HG03064 (cell line): Measurements from ENCODE around the gene SSRP1.

Experiments used
- ATAC-seq: cut with Tn5 transposase; IDR thresholded peaks from one replicate; pipeline ENCODE4 v1.9.1; 2021; ENCODE audit warnings: low read depth; ENCODE audit not compliant: unreplicated experiment

Gene SSRP1

GRCh38 chr11:57320067-57320718 is 15.5 kb downstream of the SSRP1 start:
- ATAC-seq: no peak

GRCh38 chr11:57318178-57318577 is 17.5 kb downstream of the SSRP1 start:
- ATAC-seq: no peak

GRCh38 chr11:57316017-57316416 is 19.7 kb downstream of the SSRP1 start:
- no peak for ATAC-seq

- ATAC-seq: no peak
Observed at GRCh38 chr11:57315491-57315890, 20.2 kb downstream of the SSRP1 start.

GRCh38 chr11:57314221-57314973 is 21.3 kb downstream of the SSRP1 start:
- ATAC-seq: no peak

GRCh38 chr11:57313788-57314135 is 21.9 kb downstream of the SSRP1 start:
- ATAC-seq: no peak

- ATAC-seq: no peak
Observed at GRCh38 chr11:57313071-57313787, 22.5 kb downstream of the SSRP1 start.

- ATAC-seq: no peak
Observed at GRCh38 chr11:57312511-57313021, 23.1 kb downstream of the SSRP1 start.

GRCh38 chr11:57311109-57311936 is 24.4 kb downstream of the SSRP1 start:
- ATAC-seq: peak; percentile 97

GRCh38 chr11:57310630-57311086 is 25.0 kb downstream of the SSRP1 start:
- no peak for ATAC-seq

- ATAC-seq: no peak
Observed at GRCh38 chr11:57310091-57310490, 25.6 kb downstream of the SSRP1 start.

GRCh38 chr11:57309106-57310059 is 26.3 kb downstream of the SSRP1 start:
- ATAC-seq: no peak

- ATAC-seq: no peak
Observed at GRCh38 chr11:57308426-57309060, 27.1 kb downstream of the SSRP1 start.

- ATAC-seq: no peak
Observed at GRCh38 chr11:57307666-57308270, 27.9 kb downstream of the SSRP1 start.

- no peak for ATAC-seq
Observed at GRCh38 chr11:57306940-57307565, 28.6 kb downstream of the SSRP1 start.

GRCh38 chr11:57306161-57306876 is 29.4 kb downstream of the SSRP1 start:
- no peak for ATAC-seq

GRCh38 chr11:57305523-57305922 is 30.2 kb downstream of the SSRP1 start:
- no peak for ATAC-seq
